IPS-18c (cell line): ENCODE results near the gene TMTC2.

Source experiments
- H3K4me3 ChIP-seq: 2 replicates; pipeline ENCODE4 v1.7.0; 2013; ENCODE audit warnings: low read depth, mild to moderate bottlenecking, low read length, moderate library complexity; ENCODE audit not compliant: insufficient read depth
- H3K9me3 ChIP-seq: one replicate; pipeline ENCODE4 v1.6.1; 2013; ENCODE audit warnings: mild to moderate bottlenecking, low read length, moderate library complexity; ENCODE audit not compliant: control insufficient read depth, insufficient read depth

Gene TMTC2

GRCh38 chr12:82874945-82875344 is 188.2 kb downstream of the TMTC2 start:
- H3K9me3 ChIP-seq, result no peaks in the 10 kb centered on the region
- no peak overlapping the region for H3K4me3 ChIP-seq

- H3K9me3 ChIP-seq, result no peaks in the 10 kb centered on the region
- H3K4me3 ChIP-seq, result no peak overlapping the region
These were observed 189.4 kb downstream of the TMTC2 start for GRCh38 chr12:82876075-82876474.

GRCh38 chr12:82877963-82878362 is 191.3 kb downstream of the TMTC2 start:
- no peak overlapping the region for H3K4me3 ChIP-seq
- no peaks in the 10 kb centered on the region for H3K9me3 ChIP-seq

- H3K4me3 ChIP-seq, result no peak overlapping the region
- no peaks in the 10 kb centered on the region for H3K9me3 ChIP-seq
These were observed 193.8 kb downstream of the TMTC2 start for GRCh38 chr12:82880442-82880901.

- no peak overlapping the region for H3K4me3 ChIP-seq
- H3K9me3 ChIP-seq, result no peaks in the 10 kb centered on the region
These were observed 197.0 kb downstream of the TMTC2 start for GRCh38 chr12:82883394-82884355.

GRCh38 chr12:82886671-82887340 is 200.1 kb downstream of the TMTC2 start:
- no peak overlapping the region for H3K4me3 ChIP-seq
- no peaks in the 10 kb centered on the region for H3K9me3 ChIP-seq

- H3K9me3 ChIP-seq, result no peaks in the 10 kb centered on the region
- no peak overlapping the region for H3K4me3 ChIP-seq
These were observed 207.2 kb downstream of the TMTC2 start for GRCh38 chr12:82893896-82894295.

- Histone ChIP-seq H3K9me3 (no peaks in the 10 kb centered on the region), H3K4me3 (no peak overlapping the region)
These were observed 209.6 kb downstream of the TMTC2 start for GRCh38 chr12:82896277-82896676.

- Histone ChIP-seq H3K9me3 (no peaks in the 10 kb centered on the region), H3K4me3 (no peak overlapping the region)
These were observed 210.3 kb downstream of the TMTC2 start for GRCh38 chr12:82896979-82897378.

- Histone ChIP-seq H3K4me3 (no peak overlapping the region), H3K9me3 (no peaks in the 10 kb centered on the region)
These were observed 211.7 kb downstream of the TMTC2 start for GRCh38 chr12:82898441-82898840.

GRCh38 chr12:82904219-82904790 is 217.6 kb downstream of the TMTC2 start:
- Histone ChIP-seq H3K4me3 (no peak overlapping the region), H3K9me3 (no peaks in the 10 kb centered on the region)

- H3K4me3 ChIP-seq, result no peak overlapping the region
- H3K9me3 ChIP-seq, result no peaks in the 10 kb centered on the region
These were observed 223.7 kb downstream of the TMTC2 start for GRCh38 chr12:82910246-82910893.

- H3K9me3 ChIP-seq, result no peaks in the 10 kb centered on the region
These were observed 225.7 kb downstream of the TMTC2 start for GRCh38 chr12:82912406-82912805.

GRCh38 chr12:82919388-82920054 is 232.8 kb downstream of the TMTC2 start:
- Histone ChIP-seq H3K9me3 (no peaks in the 10 kb centered on the region), H3K4me3 (no peak overlapping the region)

More at GRCh38 chr12:82912406-82912805, 225.7 kb downstream of the TMTC2 start:
- no peak overlapping the region for H3K4me3 ChIP-seq

GRCh38 chr12:82923935-82924334 is 237.2 kb downstream of the TMTC2 start:
- Histone ChIP-seq H3K4me3 (no peak overlapping the region), H3K9me3 (no peaks in the 10 kb centered on the region)

- Histone ChIP-seq H3K4me3 (no peak overlapping the region), H3K9me3 (no peaks in the 10 kb centered on the region)
These were observed 239.9 kb downstream of the TMTC2 start for GRCh38 chr12:82926630-82927029.

GRCh38 chr12:82930301-82930700 is 243.6 kb downstream of the TMTC2 start:
- H3K4me3 ChIP-seq, result no peak overlapping the region
- H3K9me3 ChIP-seq, result no peaks in the 10 kb centered on the region
